Measurements from ENCODE around the gene ODAD2. TPM values are rescaled to one million over a fixed set of nuclear protein-coding genes. Genes with fewer than 3 reads are reported as not detected.
"Not testable (repeated sequence)": the region's sequence is repeated elsewhere in the genome, so short reads cannot be mapped to it uniquely, and the experiment has no call there.

Gene ODAD2
- total and polyA plus RNA-seq, 2 experiments from 2014 or later = 0.40 to 0.76 TPM

- H3K9me2 ChIP-seq (replicated peaks; ENCODE audit: insufficient read depth) = no peaks in the 10 kb centered on the region
- no peaks in the 10 kb centered on the region for H4K20me1 ChIP-seq (ENCODE audit: insufficient read depth, poor library complexity, severe bottlenecking)
- H3K4me3 ChIP-seq = no peak overlapping the region
- no peaks in the 10 kb centered on the region for H3K9me3 ChIP-seq (ENCODE audit: low read depth)
- no peak overlapping the region for H2AFZ ChIP-seq
- peaks cover 41% of the 10 kb centered on the region for H3K27me3 ChIP-seq
- TF ChIP-seq EZH2phosphoT487 (IDR thresholded peaks at IDR 0.05; ENCODE audit: low read depth, severe bottlenecking, unreplicated experiment) (no peak), CTCF (IDR thresholded peaks at IDR 0.05; ENCODE audit: poor library complexity) (no peak), EZH2 (IDR thresholded peaks at IDR 0.05; ENCODE audit: borderline replicate concordance) (no peak)
- H3K36me3 ChIP-seq (replicated peaks; ENCODE audit: insufficient read depth, low read depth) = no peaks in the 10 kb centered on the region
- 89% methylated on average over 7 of the region's 7 CpGs for WGBS (ENCODE audit: low lambda C conversion rate, missing lambda C conversion rate)
- H3K4me1 ChIP-seq (ENCODE audit: insufficient read depth) = no peaks in the 10 kb centered on the region
- H3K79me2 ChIP-seq = no peaks in the 10 kb centered on the region
- DNase-seq (ENCODE audit: low spot score) = no peak
- no peak overlapping the region for H3K4me2 ChIP-seq
- no peak overlapping the region for H3K27ac ChIP-seq
These were observed 2.5 kb upstream of the ODAD2 start for GRCh38 chr10:28001353-28001752.

- no peaks in the 10 kb centered on the region for H3K9me3 ChIP-seq (ENCODE audit: low read depth)
- no peaks in the 10 kb centered on the region for H3K9me2 ChIP-seq (replicated peaks; ENCODE audit: insufficient read depth)
- H3K79me2 ChIP-seq = no peaks in the 10 kb centered on the region
- H3K4me2 ChIP-seq = peak overlapping the region; percentile 90
- H3K4me1 ChIP-seq (ENCODE audit: insufficient read depth) = no peaks in the 10 kb centered on the region
- no peaks in the 10 kb centered on the region for H3K36me3 ChIP-seq (replicated peaks; ENCODE audit: insufficient read depth, low read depth)
- TF ChIP-seq EZH2phosphoT487 (IDR thresholded peaks at IDR 0.05; ENCODE audit: low read depth, severe bottlenecking, unreplicated experiment) (no peak), CTCF (IDR thresholded peaks at IDR 0.05; ENCODE audit: poor library complexity) (no peak), EZH2 (IDR thresholded peaks at IDR 0.05; ENCODE audit: borderline replicate concordance) (peak; percentile 9)
- 1% methylated on average over 22 of the region's 62 CpGs for WGBS (ENCODE audit: low lambda C conversion rate, missing lambda C conversion rate)
- peak overlapping the region; percentile 0 for H3K27ac ChIP-seq
- H2AFZ ChIP-seq = peak overlapping the region; percentile 40
- peak overlapping the region; percentile 49 for H3K4me3 ChIP-seq
- DNase-seq (ENCODE audit: low spot score) = peak; percentile 37
- H3K27me3 ChIP-seq = peaks cover 55% of the 10 kb centered on the region
- no peaks in the 10 kb centered on the region for H4K20me1 ChIP-seq (ENCODE audit: insufficient read depth, poor library complexity, severe bottlenecking)
These were observed 513 bp downstream of the ODAD2 start for GRCh38 chr10:27998178-27998953.

- under 1% methylated on average over 5 of the region's 5 CpGs for WGBS (ENCODE audit: low lambda C conversion rate, missing lambda C conversion rate)
These were observed 1.1 kb downstream of the ODAD2 start for GRCh38 chr10:27997865-27998177.

GRCh38 chr10:27995311-27995710 is 3.6 kb downstream of the ODAD2 start:
- Histone ChIP-seq H3K4me3 (no peak overlapping the region), H3K4me2 (no peak overlapping the region), H3K9me3 (ENCODE audit: low read depth) (no peaks in the 10 kb centered on the region), H3K27ac (no peak overlapping the region), H3K36me3 (replicated peaks; ENCODE audit: insufficient read depth, low read depth) (no peaks in the 10 kb centered on the region), H3K4me1 (ENCODE audit: insufficient read depth) (no peaks in the 10 kb centered on the region), H3K9me2 (replicated peaks; ENCODE audit: insufficient read depth) (no peaks in the 10 kb centered on the region), H3K27me3 (peaks cover 50% of the 10 kb centered on the region), H3K79me2 (no peaks in the 10 kb centered on the region), H2AFZ (no peak overlapping the region), H4K20me1 (ENCODE audit: insufficient read depth, poor library complexity, severe bottlenecking) (no peaks in the 10 kb centered on the region)
- 58% methylated on average over 2 of the region's 2 CpGs for WGBS (ENCODE audit: low lambda C conversion rate, missing lambda C conversion rate)
- no peak for DNase-seq (ENCODE audit: low spot score)
- TF ChIP-seq EZH2phosphoT487 (IDR thresholded peaks at IDR 0.05; ENCODE audit: low read depth, severe bottlenecking, unreplicated experiment) (no peak), EZH2 (IDR thresholded peaks at IDR 0.05; ENCODE audit: borderline replicate concordance) (no peak), CTCF (IDR thresholded peaks at IDR 0.05; ENCODE audit: poor library complexity) (no peak)

More at GRCh38 chr10:27997865-27998177, 1.1 kb downstream of the ODAD2 start:
- DNase-seq (ENCODE audit: low spot score) = no peak
- no peaks in the 10 kb centered on the region for H3K9me2 ChIP-seq (replicated peaks; ENCODE audit: insufficient read depth)
- H3K27me3 ChIP-seq = peaks cover 50% of the 10 kb centered on the region
- no peak for TF ChIP-seq EZH2phosphoT487 (IDR thresholded peaks at IDR 0.05; ENCODE audit: low read depth, severe bottlenecking, unreplicated experiment)
- H3K4me2 ChIP-seq = peak overlapping the region; percentile 90
- H3K79me2 ChIP-seq = no peaks in the 10 kb centered on the region
- peak overlapping the region; percentile 49 for H3K4me3 ChIP-seq
- peak overlapping the region; percentile 40 for H2AFZ ChIP-seq
- H3K4me1 ChIP-seq (ENCODE audit: insufficient read depth) = no peaks in the 10 kb centered on the region
- no peaks in the 10 kb centered on the region for H4K20me1 ChIP-seq (ENCODE audit: insufficient read depth, poor library complexity, severe bottlenecking)
- H3K9me3 ChIP-seq (ENCODE audit: low read depth) = no peaks in the 10 kb centered on the region
- H3K36me3 ChIP-seq (replicated peaks; ENCODE audit: insufficient read depth, low read depth) = no peaks in the 10 kb centered on the region
- no peak overlapping the region for H3K27ac ChIP-seq

GRCh38 chr10:27989357-27989756 is 9.5 kb downstream of the ODAD2 start:
- not testable (repeated sequence) for H3K27ac ChIP-seq; H3K9me2 ChIP-seq (replicated peaks; ENCODE audit: insufficient read depth); H3K4me1 ChIP-seq (ENCODE audit: insufficient read depth); H3K79me2 ChIP-seq; H4K20me1 ChIP-seq (ENCODE audit: insufficient read depth, poor library complexity, severe bottlenecking); H3K4me3 ChIP-seq; H3K36me3 ChIP-seq (replicated peaks; ENCODE audit: insufficient read depth, low read depth); H2AFZ ChIP-seq; H3K9me3 ChIP-seq (ENCODE audit: low read depth); H3K4me2 ChIP-seq; DNase-seq (ENCODE audit: low spot score); H3K27me3 ChIP-seq
- 81% methylated on average over 2 of the region's 2 CpGs for WGBS (ENCODE audit: low lambda C conversion rate, missing lambda C conversion rate)

All from hepatocyte (in vitro differentiated cells).